ENCODE results near the gene CCR3. TPM values are rescaled to one million over a fixed set of nuclear protein-coding genes. Genes with fewer than 3 reads are reported as not detected.

Gene CCR3
- total RNA-seq, 1 experiment from 2014 or later: not detected

- Histone ChIP-seq H3K79me2 (ENCODE audit: insufficient read depth, low read length) (no peaks in the 10 kb centered on the region), H4K20me1 (ENCODE audit: insufficient read depth) (no peaks in the 10 kb centered on the region), H3K27me3 (ENCODE audit: insufficient read depth, low read length) (no peaks in the 10 kb centered on the region), H3K9me2 (ENCODE audit: insufficient read depth) (no peaks in the 10 kb centered on the region), H3K9ac (ENCODE audit: low read length) (no peak overlapping the region), H3K4me3 (replicated peaks in 1 of 2; ENCODE audit: low read depth in 1 of 2, low read length in 2 of 2) (no peak overlapping the region), H3K27ac (ENCODE audit: low read depth, low read length) (no peak overlapping the region), H3K4me2 (ENCODE audit: low read length) (no peak overlapping the region), H2AFZ (ENCODE audit: low read depth, low read length, poor library complexity, severe bottlenecking) (no peak overlapping the region), H3K9me3 (ENCODE audit: control insufficient read depth in 1 of 2, insufficient read depth in 1 of 2, low read depth in 1 of 2, low read length in 2 of 2) (no peaks in the 10 kb centered on the region), H3K36me3 (ENCODE audit: control insufficient read depth in 1 of 2, insufficient read depth in 2 of 2, low read length in 2 of 2) (no peaks in the 10 kb centered on the region), H3K4me1 (ENCODE audit: control insufficient read depth in 1 of 2, insufficient read depth in 2 of 2, low read length in 2 of 2) (no peaks in the 10 kb centered on the region)
- ATAC-seq (no peak), DNase-seq (ENCODE audit: low read depth, low spot score) (no peak)
- RAD21 ChIA-PET (ENCODE audit: low non-redundant PET in 1 of 2, low total read pairs in 2 of 2, uncharacterized antibody in 2 of 2, unreplicated experiment in 2 of 2): no interaction called here
- POLR2A ChIA-PET: no interaction called here
- BruUV-seq (replicated peaks): no TSS peak
- CTCF ChIA-PET: interaction anchor here (0.8 kb wide), 1 partner anchor 10 kb away, joined by 4 read pairs; no protein-coding TSS in a partner anchor
- intact Hi-C loops (cut with micrococcal nuclease): no loop called here
- no peak for TF ChIP-seq POLR2AphosphoS5 (IDR thresholded peaks at IDR 0.05; ENCODE audit: low read depth, low read length)
- TF ChIP-seq EZH2phosphoT487 (IDR thresholded peaks at IDR 0.05; ENCODE audit: borderline replicate concordance): no peak
- TF ChIP-seq SRF (IDR thresholded peaks at IDR 0.05; ENCODE audit: low read depth): no peak
- no peak for TF ChIP-seq SP1 (IDR thresholded peaks at IDR 0.05; ENCODE audit: low read depth)
- no peak for TF ChIP-seq FOSL1 (IDR thresholded peaks at IDR 0.05; ENCODE audit: low read depth)
- no peak for TF ChIP-seq TCF7L2 (IDR thresholded peaks at IDR 0.05; ENCODE audit: borderline replicate concordance, extremely low read depth, insufficient read depth, insufficient read length)
- TF ChIP-seq ATF3 (IDR thresholded peaks at IDR 0.05): no peak
- TF ChIP-seq ZNF274 (IDR thresholded peaks at IDR 0.05; ENCODE audit: low read depth, low read length): no peak
- TF ChIP-seq ZFX (IDR thresholded peaks at IDR 0.05): no peak
Observed at GRCh38 chr3:46266598-46266997, 24.3 kb downstream of the CCR3 start.

GRCh38 chr3:46269556-46269955 lies 27.3 kb downstream of the CCR3 start:
- intact Hi-C loops (cut with micrococcal nuclease): no loop called here
- H3K27ac ChIP-seq (ENCODE audit: low read depth, low read length): no peak overlapping the region
- no TSS peak for BruUV-seq (replicated peaks)
- H4K20me1 ChIP-seq (ENCODE audit: insufficient read depth): no peaks in the 10 kb centered on the region
- no peaks in the 10 kb centered on the region for H3K9me2 ChIP-seq (ENCODE audit: insufficient read depth)
- H3K27me3 ChIP-seq (ENCODE audit: insufficient read depth, low read length): no peaks in the 10 kb centered on the region
- POLR2A ChIA-PET: no interaction called here
- no peak overlapping the region for H3K9ac ChIP-seq (ENCODE audit: low read length)
- CTCF ChIA-PET: interaction anchor here (0.7 kb wide), 1 partner anchor 62 kb away, joined by 3 read pairs; no protein-coding TSS in a partner anchor
- H3K4me3 ChIP-seq (replicated peaks in 1 of 2; ENCODE audit: low read depth in 1 of 2, low read length in 2 of 2): no peak overlapping the region
- no peaks in the 10 kb centered on the region for H3K9me3 ChIP-seq (ENCODE audit: control insufficient read depth in 1 of 2, insufficient read depth in 1 of 2, low read depth in 1 of 2, low read length in 2 of 2)
- TF ChIP-seq POLR2AphosphoS5 (IDR thresholded peaks at IDR 0.05; ENCODE audit: low read depth, low read length) (no peak), FOSL1 (IDR thresholded peaks at IDR 0.05; ENCODE audit: low read depth) (no peak), SRF (IDR thresholded peaks at IDR 0.05; ENCODE audit: low read depth) (no peak)
- RAD21 ChIA-PET (ENCODE audit: low non-redundant PET in 1 of 2, low total read pairs in 2 of 2, uncharacterized antibody in 2 of 2, unreplicated experiment in 2 of 2): no interaction called here
- no peak overlapping the region for H2AFZ ChIP-seq (ENCODE audit: low read depth, low read length, poor library complexity, severe bottlenecking)
- no peaks in the 10 kb centered on the region for H3K36me3 ChIP-seq (ENCODE audit: control insufficient read depth in 1 of 2, insufficient read depth in 2 of 2, low read length in 2 of 2)
- DNase-seq (ENCODE audit: low read depth, low spot score) (no peak), ATAC-seq (no peak)
- H3K4me1 ChIP-seq (ENCODE audit: control insufficient read depth in 1 of 2, insufficient read depth in 2 of 2, low read length in 2 of 2): no peaks in the 10 kb centered on the region
- no peak overlapping the region for H3K4me2 ChIP-seq (ENCODE audit: low read length)
- H3K79me2 ChIP-seq (ENCODE audit: insufficient read depth, low read length): no peaks in the 10 kb centered on the region

Data from HCT116 (cell line).